HG03159 (cell line): ENCODE data around the gene IQGAP3.
A peak's percentile ranks its signal among the peaks of the same experiment; 100 is the strongest.
"Not testable (repeated sequence)": the region's sequence is repeated elsewhere in the genome, so short reads cannot be mapped to it uniquely, and the experiment has no call there.

Experiments used
- ATAC-seq: cut with Tn5 transposase; IDR thresholded peaks from one replicate; pipeline ENCODE4 v1.9.1; 2021; ENCODE audit warnings: mild to moderate bottlenecking, moderate library complexity; ENCODE audit not compliant: unreplicated experiment

IQGAP3 gene

GRCh38 chr1:156593661-156593989 is 21.3 kb upstream of the IQGAP3 start:
- no peak for ATAC-seq

GRCh38 chr1:156592910-156593660 is 20.7 kb upstream of the IQGAP3 start:
- ATAC-seq = no peak

- ATAC-seq = peak; percentile 7
These were observed 20.0 kb upstream of the IQGAP3 start for GRCh38 chr1:156592158-156592909.

- ATAC-seq = peak; percentile 84
These were observed 19.2 kb upstream of the IQGAP3 start, which contains the start of gene NAXE for GRCh38 chr1:156591432-156592157. Gene NAXE, plus strand, starts transcription at chr1:156591776. Its CDS starts 29 bp downstream, at chr1:156591805.

GRCh38 chr1:156591181-156591431 is 18.7 kb upstream of the IQGAP3 start:
- peak; percentile 12 for ATAC-seq

GRCh38 chr1:156590326-156591180 is 18.2 kb upstream of the IQGAP3 start:
- no peak for ATAC-seq

GRCh38 chr1:156589546-156589945 is 17.2 kb upstream of the IQGAP3 start:
- no peak for ATAC-seq

- not testable (repeated sequence) for ATAC-seq
These were observed 15.6 kb upstream of the IQGAP3 start for GRCh38 chr1:156587927-156588326.

- ATAC-seq = no peak
These were observed 14.6 kb upstream of the IQGAP3 start for GRCh38 chr1:156586892-156587477.

GRCh38 chr1:156586323-156586722 is 14.0 kb upstream of the IQGAP3 start:
- no peak for ATAC-seq

GRCh38 chr1:156584813-156585212 is 12.4 kb upstream of the IQGAP3 start:
- ATAC-seq = no peak

- ATAC-seq = no peak
These were observed 11.7 kb upstream of the IQGAP3 start for GRCh38 chr1:156583821-156584622.

- ATAC-seq = no peak
These were observed 10.1 kb upstream of the IQGAP3 start for GRCh38 chr1:156582388-156583017.

- ATAC-seq = no peak
These were observed 9.5 kb upstream of the IQGAP3 start for GRCh38 chr1:156581661-156582387.

GRCh38 chr1:156579472-156579871 is 7.1 kb upstream of the IQGAP3 start, which contains the start of gene TTC24:
Gene TTC24, plus strand, starts transcription at chr1:156579723. Its CDS starts 1,642 bp downstream, at chr1:156581365.
- no peak for ATAC-seq

GRCh38 chr1:156578055-156578454 is 5.7 kb upstream of the IQGAP3 start:
- ATAC-seq = no peak

- no peak for ATAC-seq
These were observed 5.2 kb upstream of the IQGAP3 start for GRCh38 chr1:156577550-156577949.

GRCh38 chr1:156574039-156574633 is 1.8 kb upstream of the IQGAP3 start:
- ATAC-seq = no peak
